GM12801 (cell line): ENCODE measurements around the gene PFKP.

Experiments
- TF ChIP-seq, protein P1 (sequence below): IDR thresholded peaks from one replicate; pipeline ENCODE4 v1.5.1; 2011; ENCODE audit warnings: control low read depth; ENCODE audit not compliant: insufficient read length; ENCODE audit errors: extremely low read depth

The PFKP gene

DNA sequence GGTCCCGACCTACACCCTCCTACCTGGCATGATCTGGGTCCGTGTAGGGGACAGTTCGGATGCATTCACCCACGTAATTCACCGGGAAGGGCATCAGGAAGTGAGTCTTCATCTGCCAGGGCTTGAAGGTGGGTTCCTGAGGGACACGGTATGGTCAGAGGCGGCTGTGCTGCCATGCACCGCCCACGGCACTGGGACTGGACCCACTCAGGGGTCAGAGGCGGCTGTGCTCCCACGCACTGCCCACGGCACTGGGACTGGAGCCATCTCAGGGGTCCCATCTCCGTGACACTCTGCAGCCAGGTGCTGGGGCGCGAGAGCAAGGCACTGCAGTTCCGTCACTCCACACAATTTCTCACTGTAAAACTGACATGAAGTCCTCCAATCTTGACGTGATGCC, 76.0 kb downstream of the PFKP start:
- TF ChIP-seq, protein P1, sequence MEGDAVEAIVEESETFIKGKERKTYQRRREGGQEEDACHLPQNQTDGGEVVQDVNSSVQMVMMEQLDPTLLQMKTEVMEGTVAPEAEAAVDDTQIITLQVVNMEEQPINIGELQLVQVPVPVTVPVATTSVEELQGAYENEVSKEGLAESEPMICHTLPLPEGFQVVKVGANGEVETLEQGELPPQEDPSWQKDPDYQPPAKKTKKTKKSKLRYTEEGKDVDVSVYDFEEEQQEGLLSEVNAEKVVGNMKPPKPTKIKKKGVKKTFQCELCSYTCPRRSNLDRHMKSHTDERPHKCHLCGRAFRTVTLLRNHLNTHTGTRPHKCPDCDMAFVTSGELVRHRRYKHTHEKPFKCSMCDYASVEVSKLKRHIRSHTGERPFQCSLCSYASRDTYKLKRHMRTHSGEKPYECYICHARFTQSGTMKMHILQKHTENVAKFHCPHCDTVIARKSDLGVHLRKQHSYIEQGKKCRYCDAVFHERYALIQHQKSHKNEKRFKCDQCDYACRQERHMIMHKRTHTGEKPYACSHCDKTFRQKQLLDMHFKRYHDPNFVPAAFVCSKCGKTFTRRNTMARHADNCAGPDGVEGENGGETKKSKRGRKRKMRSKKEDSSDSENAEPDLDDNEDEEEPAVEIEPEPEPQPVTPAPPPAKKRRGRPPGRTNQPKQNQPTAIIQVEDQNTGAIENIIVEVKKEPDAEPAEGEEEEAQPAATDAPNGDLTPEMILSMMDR = no peak

DNA sequence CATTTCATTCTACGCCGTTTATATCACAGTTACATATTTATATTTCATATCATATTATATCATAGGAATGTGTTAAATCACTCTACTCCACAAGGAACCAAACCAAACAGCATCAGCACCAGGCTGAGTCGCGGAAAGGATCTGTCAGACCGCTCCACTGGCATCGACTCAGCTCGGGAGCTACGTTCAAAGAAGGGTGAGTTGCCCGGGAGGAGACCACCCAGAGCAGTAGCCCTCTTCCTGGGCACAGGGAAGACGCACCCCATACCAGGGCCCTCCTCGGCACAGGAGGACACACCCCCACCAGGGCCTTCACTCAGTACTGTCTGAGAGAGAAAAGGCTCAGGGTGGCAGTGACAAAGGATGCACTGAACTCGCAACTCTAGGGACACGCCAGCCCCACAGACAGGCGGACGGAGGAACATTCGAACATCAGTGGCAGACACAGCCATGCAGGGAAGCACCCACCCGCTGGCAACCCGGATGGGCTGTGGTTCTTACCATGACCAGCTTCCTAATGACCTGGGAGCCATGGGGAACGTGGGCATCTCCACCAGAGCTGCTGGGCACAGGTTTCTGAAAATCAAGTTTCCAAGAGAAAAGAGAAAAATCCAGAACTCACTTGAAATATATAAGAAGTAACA, 76.6 kb downstream of the PFKP start:
- TF ChIP-seq, protein P1 = no peak

DNA sequence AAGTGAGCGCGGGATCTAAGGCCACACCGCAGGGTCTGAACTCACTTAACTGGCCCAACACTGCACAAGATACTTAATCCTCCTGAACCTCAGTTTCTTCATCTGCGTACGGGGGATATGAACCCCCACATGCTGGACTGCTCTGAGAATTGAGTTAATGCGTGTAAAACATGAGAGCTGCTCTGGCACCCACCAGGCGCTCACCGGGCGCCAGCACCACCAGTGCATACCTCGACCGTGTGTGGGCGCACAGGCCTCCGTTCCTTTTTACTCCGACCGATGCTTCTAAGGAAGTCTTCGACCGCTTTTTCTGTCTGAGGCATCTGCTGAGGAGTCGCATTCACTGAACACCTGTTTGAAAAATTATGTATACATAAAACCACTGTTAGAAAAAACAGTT, 78.0 kb downstream of the PFKP start:
- TF ChIP-seq, protein P1 = no peak

DNA sequence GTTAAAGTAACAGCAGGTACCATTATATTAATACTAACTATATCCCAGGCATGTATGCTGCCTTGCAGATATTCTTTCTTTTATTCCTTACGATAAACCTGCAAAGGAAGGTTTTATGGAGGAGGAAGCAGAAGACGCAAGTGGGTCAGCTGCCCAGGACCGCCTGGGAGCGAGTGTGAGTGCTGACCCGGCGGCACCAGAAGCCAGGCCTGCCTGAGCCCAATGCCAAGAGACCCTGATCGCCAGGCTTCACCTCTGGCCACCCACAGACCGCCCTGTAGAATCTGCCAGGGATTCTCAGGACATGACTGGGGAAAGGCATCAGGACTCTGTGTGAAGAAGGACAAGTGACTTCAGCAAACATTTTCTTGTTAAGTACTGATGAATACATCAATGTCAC, 78.9 kb downstream of the PFKP start:
- TF ChIP-seq, protein P1 = no peak

DNA sequence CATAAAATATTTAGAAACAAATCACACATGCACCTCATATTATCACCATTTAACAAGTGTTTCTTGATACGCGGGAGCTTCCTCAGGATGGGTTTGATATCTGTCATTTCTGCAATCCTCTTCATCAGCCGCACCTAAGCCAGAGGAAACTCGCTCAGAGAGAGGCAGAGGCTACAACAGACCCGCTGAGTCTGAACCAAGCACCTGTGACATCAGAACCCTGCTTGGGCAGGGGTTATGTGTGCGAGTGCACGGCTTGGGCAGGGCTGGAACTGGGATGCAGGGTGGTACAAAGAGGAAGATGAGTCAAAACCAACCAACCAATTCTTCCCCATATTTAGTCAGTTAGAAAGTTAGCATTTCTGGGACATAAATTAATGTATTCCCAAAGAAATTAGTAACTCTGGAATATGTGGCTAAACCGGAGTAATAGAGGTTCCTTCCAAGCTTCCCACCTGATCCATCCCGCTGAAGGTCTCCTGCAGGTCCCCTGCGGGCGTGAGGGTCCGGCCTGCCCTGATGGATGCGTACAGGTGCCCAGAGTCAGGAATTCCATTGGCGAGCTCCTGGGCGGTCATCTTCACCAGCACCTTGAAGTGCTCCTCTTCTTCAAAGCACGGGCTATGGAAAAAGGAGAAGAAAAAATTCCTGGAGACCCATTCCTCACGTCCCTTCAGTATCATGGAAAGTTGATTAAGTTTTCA, 79.9 kb downstream of the PFKP start:
- TF ChIP-seq, protein P1 = no peak

DNA sequence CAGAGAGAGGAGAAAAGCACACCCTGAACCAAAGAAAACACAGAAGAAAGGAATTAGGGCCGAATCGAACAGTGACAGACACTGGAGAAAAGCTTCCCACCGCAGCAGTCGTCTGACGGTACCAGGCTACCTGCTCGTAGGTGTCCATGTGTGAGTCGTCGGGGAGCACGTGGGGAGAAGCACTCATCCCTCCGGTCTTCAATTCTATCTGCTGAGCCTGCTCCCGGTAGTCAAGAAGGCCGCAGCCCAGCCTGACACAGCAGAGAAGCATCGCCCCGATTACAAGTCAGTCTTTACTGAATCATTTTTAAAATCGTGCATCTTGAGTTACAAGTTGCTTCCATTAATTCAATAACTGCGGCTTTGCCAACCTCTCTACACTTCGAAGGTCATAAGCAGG, 80.7 kb downstream of the PFKP start:
- TF ChIP-seq, protein P1 = no peak

DNA sequence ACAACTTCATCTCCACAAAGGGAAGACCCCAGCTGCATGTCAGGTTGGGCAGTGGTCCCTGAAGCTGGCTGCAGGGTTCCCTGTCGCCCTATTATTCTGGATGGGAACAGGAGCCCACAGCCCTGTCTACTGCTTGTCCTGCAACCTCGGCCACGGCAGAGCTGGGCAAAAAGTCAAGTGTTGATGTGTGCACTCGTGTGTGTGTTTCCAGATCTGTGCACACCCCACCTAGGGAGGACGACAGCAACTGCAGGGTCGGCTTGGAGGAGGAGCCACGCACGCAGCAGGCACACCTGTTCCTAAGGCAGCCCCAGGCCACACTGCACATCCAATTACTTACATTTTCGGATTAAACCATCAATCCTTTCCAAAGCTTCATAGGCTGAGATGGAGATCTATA, 81.6 kb downstream of the PFKP start:
- TF ChIP-seq, protein P1 = no peak
